ENCODE measurements around the gene HSF5. TPM values are rescaled to one million over a fixed set of nuclear protein-coding genes. Genes with fewer than 3 reads are reported as not detected.

The HSF5 gene
- total and polyA plus RNA-seq, 2 of the 13 experiments (the other 11 are each of a cell fraction or from before 2014, with no cell fraction given) = not detected

DNA sequence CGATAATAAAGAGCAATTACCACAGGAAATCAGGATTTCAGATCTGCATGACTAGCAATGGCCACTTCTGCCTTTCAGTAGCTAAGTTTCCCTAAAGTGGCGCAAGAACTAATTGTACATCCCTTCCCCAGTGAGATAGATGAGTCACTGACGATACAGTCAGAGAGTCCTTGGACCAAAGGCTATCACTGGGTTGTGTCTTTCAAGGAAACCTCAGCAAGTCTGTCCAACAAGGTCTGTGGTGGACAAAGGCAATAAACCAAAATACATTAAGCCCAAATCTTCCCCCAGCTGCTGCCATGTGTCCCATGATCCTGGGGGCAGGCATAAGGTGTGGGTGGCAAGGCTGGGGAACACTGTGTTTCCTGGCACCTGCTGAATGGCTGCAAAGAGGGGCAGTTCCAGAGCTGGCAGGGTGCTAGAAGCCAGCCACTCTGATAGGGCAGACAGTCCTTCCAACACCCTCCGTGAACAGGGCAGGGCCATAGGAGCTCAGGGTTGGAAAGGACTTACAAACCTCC lies 46.8 kb upstream of the HSF5 start (continued):
- TF ChIP-seq ZNF253 (CRISPR knock-in tag; IDR thresholded peaks at IDR 0.05; ENCODE audit: borderline replicate concordance) (no peak), HOXA7 (CRISPR knock-in tag; IDR thresholded peaks at IDR 0.05) (no peak), NFIB (CRISPR knock-in tag; IDR thresholded peaks at IDR 0.05; ENCODE audit: borderline replicate concordance) (no peak), ZNF354B (CRISPR knock-in tag; IDR thresholded peaks at IDR 0.05) (peak; percentile 69; the same call in 1 of the 2 replicates), MXD4 (CRISPR knock-in tag; IDR thresholded peaks at IDR 0.05) (no peak), CEBPB (IDR thresholded peaks at IDR 0.05; ENCODE audit: borderline replicate concordance, low read depth, low read length) (peak; percentile 82), ZBTB7A (CRISPR knock-in tag; IDR thresholded peaks at IDR 0.05) (no peak), JUND (CRISPR knock-in tag; IDR thresholded peaks at IDR 0.05) (no peak), ZNF33B (CRISPR knock-in tag; IDR thresholded peaks at IDR 0.05) (no peak; the same call in 1 of the 2 replicates), ATF7-NPFF (CRISPR knock-in tag; IDR thresholded peaks at IDR 0.05; ENCODE audit: low read depth) (no peak), NR2F6 (IDR thresholded peaks at IDR 0.05) (no peak), NR2F6 (CRISPR knock-in tag; IDR thresholded peaks at IDR 0.05) (no peak), DNMT3B (CRISPR knock-in tag; conservative IDR thresholded peaks at IDR 0.05) (0 out of 2 replicates have a peak, but pooled peaks have one; percentile 13), NFRKB (IDR thresholded peaks at IDR 0.05) (no peak), ARNT2 (CRISPR knock-in tag; IDR thresholded peaks at IDR 0.05; ENCODE audit: low read depth) (no peak), SRF (IDR thresholded peaks at IDR 0.05; ENCODE audit: low read depth, low read length) (no peak), ZNF383 (CRISPR knock-in tag; IDR thresholded peaks at IDR 0.05; ENCODE audit: borderline replicate concordance) (no peak), RBM39 (IDR thresholded peaks at IDR 0.05; ENCODE audit: low read depth, low read length, poor library complexity, severe bottlenecking) (no peak)
- TF ChIP-seq, protein P1, sequence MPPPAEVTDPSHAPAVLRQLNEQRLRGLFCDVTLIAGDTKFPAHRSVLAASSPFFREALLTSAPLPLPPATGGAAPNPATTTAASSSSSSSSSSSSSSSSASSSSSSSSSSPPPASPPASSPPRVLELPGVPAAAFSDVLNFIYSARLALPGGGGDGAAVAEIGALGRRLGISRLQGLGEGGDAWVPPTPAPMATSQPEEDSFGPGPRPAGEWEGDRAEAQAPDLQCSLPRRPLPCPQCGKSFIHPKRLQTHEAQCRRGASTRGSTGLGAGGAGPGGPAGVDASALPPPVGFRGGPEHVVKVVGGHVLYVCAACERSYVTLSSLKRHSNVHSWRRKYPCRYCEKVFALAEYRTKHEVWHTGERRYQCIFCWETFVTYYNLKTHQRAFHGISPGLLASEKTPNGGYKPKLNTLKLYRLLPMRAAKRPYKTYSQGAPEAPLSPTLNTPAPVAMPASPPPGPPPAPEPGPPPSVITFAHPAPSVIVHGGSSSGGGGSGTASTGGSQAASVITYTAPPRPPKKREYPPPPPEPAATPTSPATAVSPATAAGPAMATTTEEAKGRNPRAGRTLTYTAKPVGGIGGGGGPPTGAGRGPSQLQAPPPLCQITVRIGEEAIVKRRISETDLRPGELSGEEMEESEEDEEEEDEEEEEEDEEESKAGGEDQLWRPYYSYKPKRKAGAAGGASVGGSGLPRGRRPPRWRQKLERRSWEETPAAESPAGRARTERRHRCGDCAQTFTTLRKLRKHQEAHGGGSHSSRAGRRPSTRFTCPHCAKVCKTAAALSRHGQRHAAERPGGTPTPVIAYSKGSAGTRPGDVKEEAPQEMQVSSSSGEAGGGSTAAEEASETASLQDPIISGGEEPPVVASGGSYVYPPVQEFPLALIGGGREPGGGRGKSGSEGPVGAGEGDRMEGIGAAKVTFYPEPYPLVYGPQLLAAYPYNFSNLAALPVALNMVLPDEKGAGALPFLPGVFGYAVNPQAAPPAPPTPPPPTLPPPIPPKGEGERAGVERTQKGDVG (CRISPR knock-in tag; IDR thresholded peaks at IDR 0.05; ENCODE audit: borderline replicate concordance) = no peak
- TF ChIP-seq, protein P2, sequence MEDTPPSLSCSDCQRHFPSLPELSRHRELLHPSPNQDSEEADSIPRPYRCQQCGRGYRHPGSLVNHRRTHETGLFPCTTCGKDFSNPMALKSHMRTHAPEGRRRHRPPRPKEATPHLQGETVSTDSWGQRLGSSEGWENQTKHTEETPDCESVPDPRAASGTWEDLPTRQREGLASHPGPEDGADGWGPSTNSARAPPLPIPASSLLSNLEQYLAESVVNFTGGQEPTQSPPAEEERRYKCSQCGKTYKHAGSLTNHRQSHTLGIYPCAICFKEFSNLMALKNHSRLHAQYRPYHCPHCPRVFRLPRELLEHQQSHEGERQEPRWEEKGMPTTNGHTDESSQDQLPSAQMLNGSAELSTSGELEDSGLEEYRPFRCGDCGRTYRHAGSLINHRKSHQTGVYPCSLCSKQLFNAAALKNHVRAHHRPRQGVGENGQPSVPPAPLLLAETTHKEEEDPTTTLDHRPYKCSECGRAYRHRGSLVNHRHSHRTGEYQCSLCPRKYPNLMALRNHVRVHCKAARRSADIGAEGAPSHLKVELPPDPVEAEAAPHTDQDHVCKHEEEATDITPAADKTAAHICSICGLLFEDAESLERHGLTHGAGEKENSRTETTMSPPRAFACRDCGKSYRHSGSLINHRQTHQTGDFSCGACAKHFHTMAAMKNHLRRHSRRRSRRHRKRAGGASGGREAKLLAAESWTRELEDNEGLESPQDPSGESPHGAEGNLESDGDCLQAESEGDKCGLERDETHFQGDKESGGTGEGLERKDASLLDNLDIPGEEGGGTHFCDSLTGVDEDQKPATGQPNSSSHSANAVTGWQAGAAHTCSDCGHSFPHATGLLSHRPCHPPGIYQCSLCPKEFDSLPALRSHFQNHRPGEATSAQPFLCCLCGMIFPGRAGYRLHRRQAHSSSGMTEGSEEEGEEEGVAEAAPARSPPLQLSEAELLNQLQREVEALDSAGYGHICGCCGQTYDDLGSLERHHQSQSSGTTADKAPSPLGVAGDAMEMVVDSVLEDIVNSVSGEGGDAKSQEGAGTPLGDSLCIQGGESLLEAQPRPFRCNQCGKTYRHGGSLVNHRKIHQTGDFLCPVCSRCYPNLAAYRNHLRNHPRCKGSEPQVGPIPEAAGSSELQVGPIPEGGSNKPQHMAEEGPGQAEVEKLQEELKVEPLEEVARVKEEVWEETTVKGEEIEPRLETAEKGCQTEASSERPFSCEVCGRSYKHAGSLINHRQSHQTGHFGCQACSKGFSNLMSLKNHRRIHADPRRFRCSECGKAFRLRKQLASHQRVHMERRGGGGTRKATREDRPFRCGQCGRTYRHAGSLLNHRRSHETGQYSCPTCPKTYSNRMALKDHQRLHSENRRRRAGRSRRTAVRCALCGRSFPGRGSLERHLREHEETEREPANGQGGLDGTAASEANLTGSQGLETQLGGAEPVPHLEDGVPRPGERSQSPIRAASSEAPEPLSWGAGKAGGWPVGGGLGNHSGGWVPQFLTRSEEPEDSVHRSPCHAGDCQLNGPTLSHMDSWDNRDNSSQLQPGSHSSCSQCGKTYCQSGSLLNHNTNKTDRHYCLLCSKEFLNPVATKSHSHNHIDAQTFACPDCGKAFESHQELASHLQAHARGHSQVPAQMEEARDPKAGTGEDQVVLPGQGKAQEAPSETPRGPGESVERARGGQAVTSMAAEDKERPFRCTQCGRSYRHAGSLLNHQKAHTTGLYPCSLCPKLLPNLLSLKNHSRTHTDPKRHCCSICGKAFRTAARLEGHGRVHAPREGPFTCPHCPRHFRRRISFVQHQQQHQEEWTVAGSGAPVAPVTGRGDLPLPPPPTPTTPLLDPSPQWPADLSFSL (CRISPR knock-in tag; IDR thresholded peaks at IDR 0.05) = no peak

Measured in HepG2 (cell line).